Activated naive CD4-positive, alpha-beta T cell treated with anti-CD3 and anti-CD28 coated beads, Interleukin-2, amount 50 U/mL, for 24 hours (primary cell): ENCODE results near the gene RALGPS1.

Experiments used
- H3K27ac Mint-ChIP-seq: one replicate; pipeline ENCODE4 v1.8.0; 2021; ENCODE audit warnings: mild to moderate bottlenecking, mixed read lengths
- H3K27me3 Mint-ChIP-seq: one replicate; pipeline ENCODE4 v1.8.0; 2021; ENCODE audit warnings: mixed read lengths
- H3K36me3 Mint-ChIP-seq: one replicate; pipeline ENCODE4 v1.8.0; 2021; ENCODE audit warnings: mixed read lengths
- H3K4me1 Mint-ChIP-seq: one replicate; pipeline ENCODE4 v1.8.0; 2021; ENCODE audit warnings: mixed read lengths
- H3K4me3 Mint-ChIP-seq: one replicate; pipeline ENCODE4 v1.8.0; 2021; ENCODE audit warnings: mild to moderate bottlenecking, mixed read lengths
- H3K9me3 Mint-ChIP-seq: one replicate; pipeline ENCODE4 v1.8.0; 2021; ENCODE audit warnings: mixed read lengths

Gene RALGPS1

GRCh38 chr9:127053960-127054359 is 139.4 kb downstream of the RALGPS1 start:
- Mint-ChIP-seq H3K4me1 (peaks cover 12% of the 10 kb centered on the region), H3K27me3 (no peaks in the 10 kb centered on the region), H3K9me3 (no peaks in the 10 kb centered on the region), H3K4me3 (no peak overlapping the region), H3K36me3 (no peaks in the 10 kb centered on the region), H3K27ac (no peak overlapping the region)

- Mint-ChIP-seq H3K9me3 (no peaks in the 10 kb centered on the region), H3K4me1 (no peaks in the 10 kb centered on the region), H3K27ac (no peak overlapping the region), H3K4me3 (no peak overlapping the region), H3K36me3 (no peaks in the 10 kb centered on the region), H3K27me3 (no peaks in the 10 kb centered on the region)
Measured at GRCh38 chr9:127055745-127056402, 141.3 kb downstream of the RALGPS1 start.

DNA sequence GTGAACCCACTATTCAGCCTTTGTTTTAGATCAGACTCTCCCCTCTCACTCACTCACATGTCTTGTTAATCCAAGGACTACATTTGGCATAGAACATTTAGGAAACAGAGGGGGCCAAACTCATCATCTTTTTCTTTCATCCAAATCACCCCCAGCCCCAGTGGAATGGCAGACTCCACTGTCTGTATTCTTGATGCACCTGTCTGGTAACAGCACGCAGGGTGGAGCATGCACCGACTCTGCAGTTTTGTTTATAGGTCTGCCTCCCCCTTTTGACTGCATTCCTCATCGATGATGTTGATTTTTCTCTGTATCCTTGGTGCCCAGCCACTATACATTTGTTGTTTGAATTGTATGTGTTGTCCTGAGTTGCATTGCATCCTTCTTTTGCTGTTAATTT is 141.9 kb downstream of the RALGPS1 start:
- H3K36me3 Mint-ChIP-seq = no peaks in the 10 kb centered on the region
- no peak overlapping the region for H3K4me3 Mint-ChIP-seq
- no peaks in the 10 kb centered on the region for H3K9me3 Mint-ChIP-seq
- no peaks in the 10 kb centered on the region for H3K27me3 Mint-ChIP-seq
- H3K27ac Mint-ChIP-seq = no peak overlapping the region
- no peaks in the 10 kb centered on the region for H3K4me1 Mint-ChIP-seq

DNA sequence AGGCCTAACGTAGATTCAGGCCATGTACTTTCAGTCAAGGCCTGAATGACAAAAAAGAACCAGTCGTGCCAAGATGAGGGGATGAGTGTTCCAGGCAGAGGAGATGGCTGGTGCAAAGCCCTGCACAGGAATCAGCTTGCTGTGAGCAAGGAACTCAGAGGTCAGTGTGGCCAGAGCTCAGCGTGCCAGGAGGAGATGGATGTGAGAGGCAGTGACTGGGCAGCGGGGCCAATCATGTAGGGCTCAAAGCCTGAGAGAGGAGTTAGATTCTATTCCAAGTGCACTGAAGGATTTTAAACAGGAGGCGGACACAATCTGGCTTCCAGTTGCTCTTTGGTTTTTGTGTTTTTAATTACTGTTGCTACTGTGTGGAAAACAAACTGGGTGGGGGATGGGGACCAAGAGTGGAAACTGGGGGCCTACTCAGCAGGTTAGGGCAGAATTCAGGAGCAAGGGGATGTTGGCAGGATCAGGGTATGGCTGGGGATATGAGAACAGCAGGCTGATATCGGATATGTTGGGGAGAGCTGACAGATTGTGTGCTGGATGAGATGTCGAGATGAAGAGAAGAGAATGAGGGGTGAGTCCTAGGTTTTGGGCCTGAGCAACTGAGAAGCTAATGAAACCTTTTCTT is 143.5 kb downstream of the RALGPS1 start:
- Mint-ChIP-seq H3K27me3 (no peaks in the 10 kb centered on the region), H3K4me1 (no peaks in the 10 kb centered on the region), H3K9me3 (no peaks in the 10 kb centered on the region), H3K36me3 (no peaks in the 10 kb centered on the region), H3K4me3 (no peak overlapping the region), H3K27ac (no peak overlapping the region)

- H3K27me3 Mint-ChIP-seq = no peaks in the 10 kb centered on the region
- H3K36me3 Mint-ChIP-seq = no peaks in the 10 kb centered on the region
- H3K4me3 Mint-ChIP-seq = no peak overlapping the region
- no peaks in the 10 kb centered on the region for H3K9me3 Mint-ChIP-seq
- H3K27ac Mint-ChIP-seq = no peak overlapping the region
- H3K4me1 Mint-ChIP-seq = no peaks in the 10 kb centered on the region
Measured at GRCh38 chr9:127058645-127059021, 144.1 kb downstream of the RALGPS1 start.

DNA sequence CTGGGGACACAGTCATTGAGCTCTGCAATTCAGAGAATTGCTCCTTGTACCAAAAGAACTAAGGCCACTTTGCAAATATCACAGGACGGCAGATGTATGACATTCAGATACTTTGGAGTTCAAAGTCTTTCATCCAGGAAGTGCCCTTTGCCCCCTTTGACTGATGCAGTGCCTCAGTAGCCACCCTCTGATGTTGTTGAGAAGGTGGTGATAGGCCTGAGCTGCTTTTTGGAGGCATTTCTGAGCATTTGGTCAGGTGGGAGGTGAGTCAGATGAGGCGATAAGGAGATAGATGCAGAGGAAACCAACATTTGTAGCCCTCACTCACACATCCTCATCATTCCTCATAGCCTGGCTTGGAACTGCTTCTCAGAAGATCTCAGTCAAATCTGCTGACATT is 144.4 kb downstream of the RALGPS1 start:
- no peaks in the 10 kb centered on the region for H3K36me3 Mint-ChIP-seq
- no peak overlapping the region for H3K4me3 Mint-ChIP-seq
- no peaks in the 10 kb centered on the region for H3K27me3 Mint-ChIP-seq
- H3K9me3 Mint-ChIP-seq = no peaks in the 10 kb centered on the region
- H3K27ac Mint-ChIP-seq = no peak overlapping the region
- H3K4me1 Mint-ChIP-seq = no peaks in the 10 kb centered on the region

GRCh38 chr9:127059765-127060361 is 145.3 kb downstream of the RALGPS1 start:
- Mint-ChIP-seq H3K4me1 (no peaks in the 10 kb centered on the region), H3K9me3 (no peaks in the 10 kb centered on the region), H3K4me3 (no peak overlapping the region), H3K27me3 (no peaks in the 10 kb centered on the region), H3K27ac (no peak overlapping the region), H3K36me3 (no peaks in the 10 kb centered on the region)

- Mint-ChIP-seq H3K27ac (no peak overlapping the region), H3K36me3 (no peaks in the 10 kb centered on the region), H3K4me3 (no peak overlapping the region), H3K4me1 (no peaks in the 10 kb centered on the region), H3K27me3 (no peaks in the 10 kb centered on the region), H3K9me3 (no peaks in the 10 kb centered on the region)
Measured at GRCh38 chr9:127061411-127061810, 146.8 kb downstream of the RALGPS1 start.

GRCh38 chr9:127064335-127064734 is 149.8 kb downstream of the RALGPS1 start:
- no peaks in the 10 kb centered on the region for H3K9me3 Mint-ChIP-seq
- no peaks in the 10 kb centered on the region for H3K4me1 Mint-ChIP-seq
- H3K27ac Mint-ChIP-seq = no peak overlapping the region
- H3K4me3 Mint-ChIP-seq = no peak overlapping the region
- H3K36me3 Mint-ChIP-seq = peaks cover 2% of the 10 kb centered on the region
- H3K27me3 Mint-ChIP-seq = no peaks in the 10 kb centered on the region

GRCh38 chr9:127065592-127065991 is 151.0 kb downstream of the RALGPS1 start:
- Mint-ChIP-seq H3K27me3 (no peaks in the 10 kb centered on the region), H3K4me1 (no peaks in the 10 kb centered on the region), H3K4me3 (no peak overlapping the region), H3K36me3 (peaks cover 4% of the 10 kb centered on the region), H3K27ac (no peak overlapping the region), H3K9me3 (no peaks in the 10 kb centered on the region)

GRCh38 chr9:127066060-127066850 is 151.7 kb downstream of the RALGPS1 start:
- peaks cover 6% of the 10 kb centered on the region for H3K36me3 Mint-ChIP-seq
- H3K9me3 Mint-ChIP-seq = peaks cover 2% of the 10 kb centered on the region
- no peaks in the 10 kb centered on the region for H3K4me1 Mint-ChIP-seq
- no peak overlapping the region for H3K27ac Mint-ChIP-seq
- H3K27me3 Mint-ChIP-seq = no peaks in the 10 kb centered on the region
- H3K4me3 Mint-ChIP-seq = no peak overlapping the region

DNA sequence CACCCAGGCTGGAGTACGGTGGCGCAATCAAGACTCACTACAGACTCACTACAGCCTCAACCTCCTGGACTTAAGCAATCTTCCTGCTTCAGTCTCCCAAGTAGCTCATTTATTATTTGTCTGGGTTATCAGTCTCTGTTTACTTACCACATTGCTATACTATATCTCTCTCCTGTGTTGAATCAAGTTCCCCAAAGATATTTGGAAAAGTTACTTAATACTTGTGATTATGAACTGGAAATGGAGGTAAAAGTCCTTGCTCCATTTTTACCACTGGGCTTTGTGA is 152.2 kb downstream of the RALGPS1 start:
- no peaks in the 10 kb centered on the region for H3K4me1 Mint-ChIP-seq
- peaks cover 9% of the 10 kb centered on the region for H3K36me3 Mint-ChIP-seq
- H3K9me3 Mint-ChIP-seq = peaks cover 7% of the 10 kb centered on the region
- no peak overlapping the region for H3K4me3 Mint-ChIP-seq
- H3K27me3 Mint-ChIP-seq = no peaks in the 10 kb centered on the region
- H3K27ac Mint-ChIP-seq = no peak overlapping the region

DNA sequence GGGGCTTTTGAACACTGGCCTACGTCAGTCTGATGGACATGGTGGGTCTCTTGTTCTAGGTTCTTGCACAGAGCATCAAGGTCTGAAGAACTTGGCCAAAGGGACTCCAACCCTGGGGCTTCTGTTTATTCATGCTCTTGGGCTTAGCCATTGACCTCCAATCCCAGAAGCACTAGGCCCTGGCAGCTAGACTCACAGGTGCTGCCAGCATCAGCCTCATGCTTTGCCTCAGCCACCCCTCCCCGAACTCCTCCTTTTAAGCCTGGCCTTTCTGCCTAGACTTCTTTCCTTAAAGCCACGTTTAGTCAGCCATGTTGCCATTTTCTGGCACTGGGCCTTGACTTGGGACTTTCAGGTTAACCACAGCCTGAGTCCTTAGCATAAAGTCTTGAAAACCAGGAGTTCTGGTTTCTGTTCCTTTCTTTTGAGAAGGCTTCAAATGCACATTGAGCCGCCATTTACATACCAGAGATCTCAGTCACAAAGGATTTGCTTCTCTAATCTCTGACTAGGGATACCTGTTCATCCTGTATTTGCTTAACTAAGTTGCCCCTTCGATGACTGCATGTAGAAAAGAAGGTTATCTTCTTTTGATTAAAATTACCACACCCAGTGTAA is 153.1 kb downstream of the RALGPS1 start:
- Mint-ChIP-seq H3K27ac (no peak overlapping the region), H3K4me1 (no peaks in the 10 kb centered on the region), H3K4me3 (no peak overlapping the region), H3K36me3 (peaks cover 15% of the 10 kb centered on the region), H3K9me3 (peaks cover 10% of the 10 kb centered on the region), H3K27me3 (no peaks in the 10 kb centered on the region)

GRCh38 chr9:127074561-127075548 is 160.3 kb downstream of the RALGPS1 start:
- H3K27me3 Mint-ChIP-seq = no peaks in the 10 kb centered on the region
- peaks cover 25% of the 10 kb centered on the region for H3K36me3 Mint-ChIP-seq
- peaks cover 10% of the 10 kb centered on the region for H3K9me3 Mint-ChIP-seq
- H3K27ac Mint-ChIP-seq = no peak overlapping the region
- no peaks in the 10 kb centered on the region for H3K4me1 Mint-ChIP-seq
- H3K4me3 Mint-ChIP-seq = no peak overlapping the region
